ENCODE results near the gene SLC22A5. TPM values are rescaled to one million over a fixed set of nuclear protein-coding genes. Genes with fewer than 3 reads are reported as not detected.

Gene SLC22A5
- total RNA-seq (3.6 and 3.8 TPM in 2 replicates), polyA plus RNA-seq (9.3 and 10.1 TPM in 2 replicates), polyA minus RNA-seq (19.7 and 21.4 TPM in 2 replicates), Bru-seq, nascent RNA (percentile 38 among the genes with signal in this experiment), BruChase-seq, experiment 1, labeled RNA remaining after a 6-hour chase (percentile 44 among the genes with signal in this experiment), BruChase-seq, experiment 2, labeled RNA remaining after a 2-hour chase (percentile 44 among the genes with signal in this experiment)
- 5.3 and 5.4 TPM in 2 replicates for polyA plus RNA-seq (2011; cell fraction: cytosol; rRNA removed)
- polyA plus RNA-seq (2011; cell fraction: nucleus; rRNA removed): 10.4 and 10.8 TPM in 2 replicates
- 2.2 and 3.6 TPM in 2 replicates for polyA plus RNA-seq (2012)
- polyA minus RNA-seq (2011; cell fraction: cytosol; rRNA and poly(A)+ RNA removed): 27.1 TPM
- 5.4 and 6.3 TPM in 2 replicates for polyA minus RNA-seq (2011; cell fraction: nucleus; rRNA and poly(A)+ RNA removed)
- long read RNA-seq, partial matches to known transcripts: 1 of 11 reads
- long read RNA-seq, other reads (novel, unspliced or antisense): 9 of 11 reads

GRCh38 chr5:132369474-132370180 lies at the start of gene SLC22A5:
SLC22A5 (plus strand) TSS chr5:132369710; CDS start chr5:132369973, 263 bp downstream.
- peak within 1 kb of the TSS; percentile 85 for H3K4me2 ChIP-seq (ENCODE audit: insufficient read depth, low read length)
- POLR2A ChIA-PET: interaction anchor here (1.3 to 2.1 kb wide), 2 partner anchors 10 to 75 kb away, joined by 3 to 7 read pairs; partner anchors contain the start of gene SLC22A4
- CTCF ChIA-PET: interaction anchor here (0.8 to 4.7 kb wide), 12 partner anchors 14 to 307 kb away, joined by 3 to 32 read pairs (median 4); partner anchors contain the start of genes P4HA2 and SLC22A4
- H3K9me3 ChIP-seq (replicated peaks; ENCODE audit: control insufficient read depth, insufficient read depth, low read length): no peaks in the 10 kb centered on the region
- H3K4me1 ChIP-seq (ENCODE audit: control insufficient read depth, extremely low read depth, insufficient read depth, low read length): peaks cover 5% of the 10 kb centered on the region
- no peaks in the 10 kb centered on the region for H3K36me3 ChIP-seq (ENCODE audit: control insufficient read depth in 2 of 2, extremely low read depth in 1 of 2, insufficient read depth in 2 of 2, low read length in 2 of 2)
- H3K27ac ChIP-seq (ENCODE audit: insufficient read depth, low read depth, low read length): peak within 1 kb of the TSS; percentile 2
- H2AFZ ChIP-seq (ENCODE audit: low read depth, low read length): peak within 1 kb of the TSS; percentile 91
- H3K9me1 ChIP-seq (replicated peaks; ENCODE audit: control insufficient read depth, extremely low read depth, insufficient read depth, low read length): no peaks in the 10 kb centered on the region
- FAIRE-seq (peak; percentile 49), DNase-seq (ENCODE audit: low read depth, low spot score) (peak; percentile 70)
- peak within 1 kb of the TSS; percentile 59 to 61 (median 61) for H3K4me3 ChIP-seq (replicated peaks in 1 of 3; ENCODE audit: insufficient read depth in 1 of 3, low read depth in 1 of 3, low read length in 3 of 3)
- TF ChIP-seq EZH2 (IDR thresholded peaks at IDR 0.05; ENCODE audit: borderline replicate concordance, low read depth, low read length, severe bottlenecking) (no peak), MAX (IDR thresholded peaks at IDR 0.05; ENCODE audit: insufficient read depth, insufficient read length) (no peak), FOS (IDR thresholded peaks at IDR 0.05; ENCODE audit: borderline replicate concordance, insufficient read depth, low read length) (no peak), POLR2AphosphoS5 (IDR thresholded peaks at IDR 0.05; ENCODE audit: insufficient read depth, low read depth, low read length) (peak; percentile 6), MYC (IDR thresholded peaks at IDR 0.05; ENCODE audit: low read depth, low read length) (no peak), CTCF (IDR thresholded peaks at IDR 0.05; ENCODE audit: extremely low read depth in 1 of 2, insufficient read depth in 1 of 2, low read depth in 1 of 2, low read length in 2 of 2) (no peak), JUN (IDR thresholded peaks at IDR 0.05; ENCODE audit: borderline replicate concordance, insufficient read depth, insufficient read length, low read depth) (no peak), GATA2 (IDR thresholded peaks at IDR 0.05; ENCODE audit: insufficient read depth, insufficient read length, low read depth, low read length) (no peak), POLR2A (IDR thresholded peaks at IDR 0.05; ENCODE audit: low read depth, low read length) (peak; percentile 28)
- H3K27me3 ChIP-seq (ENCODE audit: control insufficient read depth in 2 of 2, insufficient read depth in 2 of 2, low read length in 2 of 2): no peaks in the 10 kb centered on the region
- no peaks in the 10 kb centered on the region for H3K79me2 ChIP-seq (ENCODE audit: control insufficient read depth, insufficient read depth, low read length)
- intact Hi-C loops (cut with micrococcal nuclease): loop anchor here (1.0 to 2.0 kb wide), 3 partner anchors 76 to 304 kb away; no protein-coding TSS in a partner anchor
- no TSS peak for BruUV-seq (replicated peaks)
- peak within 1 kb of the TSS; percentile 48 for H3K9ac ChIP-seq (replicated peaks; ENCODE audit: extremely low read depth, insufficient read depth, low read length)
- dilution Hi-C loops (cut with MboI; ENCODE audit: extremely low pct_ligation_motif_present, low sequenced_read_pairs): no loop called here
- H4K20me1 ChIP-seq (replicated peaks; ENCODE audit: control insufficient read depth, extremely low read depth, insufficient read depth, low read length): no peaks in the 10 kb centered on the region
